Mammary epithelial cell (primary cell): ENCODE measurements around the gene NMNAT3.

Source experiments
- EZH2 ChIP-seq: IDR thresholded peaks from 2 replicates; pipeline ENCODE4 v1.6.1; 2012; ENCODE audit warnings: low read length, inconsistent platforms, borderline replicate concordance
- TF ChIP-seq, protein P1 (sequence below), 2 donors: IDR thresholded peaks in 1 of 2; conservative IDR thresholded peaks in 1 of 2; 2 replicates each; pipeline ENCODE4 v1.5.1; 2011 to 2012; ENCODE audit warnings: inconsistent platforms in 2 of 2, low read length in 2 of 2, mild to moderate bottlenecking in 2 of 2, control low read depth in 1 of 2, low read depth in 1 of 2; ENCODE audit not compliant: insufficient read depth in 1 of 2; ENCODE audit errors: extremely low read depth in 1 of 2

DNA sequence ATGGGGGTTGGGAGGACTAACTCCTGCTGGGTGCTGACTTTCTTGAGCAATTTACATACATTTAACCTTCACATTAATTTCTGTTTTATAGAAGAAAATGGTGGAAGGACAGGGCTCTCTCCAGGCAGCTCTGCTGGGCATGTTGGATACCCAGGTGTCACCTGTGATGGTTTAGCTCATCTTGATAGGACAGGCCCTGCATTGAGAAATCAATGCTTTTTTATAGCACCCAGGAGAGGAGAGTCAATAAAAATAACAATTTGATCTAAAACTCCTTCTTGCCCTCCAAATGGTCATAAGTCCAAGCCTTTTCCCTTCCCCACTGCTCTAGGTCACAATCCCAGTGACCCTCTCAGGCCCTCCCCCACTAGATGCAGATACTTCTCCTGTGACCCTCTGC is 90.0 kb downstream of the NMNAT3 start:
- TF ChIP-seq, protein P1, sequence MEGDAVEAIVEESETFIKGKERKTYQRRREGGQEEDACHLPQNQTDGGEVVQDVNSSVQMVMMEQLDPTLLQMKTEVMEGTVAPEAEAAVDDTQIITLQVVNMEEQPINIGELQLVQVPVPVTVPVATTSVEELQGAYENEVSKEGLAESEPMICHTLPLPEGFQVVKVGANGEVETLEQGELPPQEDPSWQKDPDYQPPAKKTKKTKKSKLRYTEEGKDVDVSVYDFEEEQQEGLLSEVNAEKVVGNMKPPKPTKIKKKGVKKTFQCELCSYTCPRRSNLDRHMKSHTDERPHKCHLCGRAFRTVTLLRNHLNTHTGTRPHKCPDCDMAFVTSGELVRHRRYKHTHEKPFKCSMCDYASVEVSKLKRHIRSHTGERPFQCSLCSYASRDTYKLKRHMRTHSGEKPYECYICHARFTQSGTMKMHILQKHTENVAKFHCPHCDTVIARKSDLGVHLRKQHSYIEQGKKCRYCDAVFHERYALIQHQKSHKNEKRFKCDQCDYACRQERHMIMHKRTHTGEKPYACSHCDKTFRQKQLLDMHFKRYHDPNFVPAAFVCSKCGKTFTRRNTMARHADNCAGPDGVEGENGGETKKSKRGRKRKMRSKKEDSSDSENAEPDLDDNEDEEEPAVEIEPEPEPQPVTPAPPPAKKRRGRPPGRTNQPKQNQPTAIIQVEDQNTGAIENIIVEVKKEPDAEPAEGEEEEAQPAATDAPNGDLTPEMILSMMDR (conservative IDR thresholded peaks at IDR 0.05 in 1 of 2, IDR thresholded peaks at IDR 0.05 in 1 of 2; ENCODE audit: extremely low read depth in 1 of 2, insufficient read depth in 1 of 2, low read depth in 1 of 2, low read length in 2 of 2) = no peak
- TF ChIP-seq EZH2 = no peak
